ENCODE results near the gene KPNA4. TPM values are rescaled to one million over a fixed set of nuclear protein-coding genes. Genes with fewer than 3 reads are reported as not detected.

Gene KPNA4
- total and polyA plus RNA-seq, 2 of the 4 experiments (the other 2 are of a cell fraction) = 12.9 to 46.1 TPM

- no peaks in the 10 kb centered on the region for H3K9me3 ChIP-seq (ENCODE audit: control insufficient read depth, insufficient read depth, low read length)
Measured at GRCh38 chr3:160612386-160613075, 47.2 kb upstream of the KPNA4 start.

More at GRCh38 chr3:160612386-160613075, 47.2 kb upstream of the KPNA4 start:
- Histone ChIP-seq H3K27me3 (ENCODE audit: control insufficient read depth, insufficient read depth, low read length) (peaks cover 6% of the 10 kb centered on the region; the same call in 1 of the 2 replicates), H4K5ac (ENCODE audit: low read depth, low read length) (no peak overlapping the region), H2BK15ac (ENCODE audit: low read depth, low read length) (no peak overlapping the region), H4K20me1 (ENCODE audit: insufficient read depth, low read length) (no peaks in the 10 kb centered on the region), H3K27ac (ENCODE audit: insufficient read depth, low read length) (no peak overlapping the region), H3K9me1 (ENCODE audit: insufficient read depth, low read length) (no peaks in the 10 kb centered on the region), H3K56ac (ENCODE audit: extremely low read depth, insufficient read depth, low read length) (no peak overlapping the region), H3K4ac (ENCODE audit: low read depth, low read length) (no peak overlapping the region), H2AFZ (replicated peaks; ENCODE audit: low read length, poor library complexity) (no peak overlapping the region), H2AK5ac (ENCODE audit: low read depth, low read length) (no peak overlapping the region), H3K9ac (ENCODE audit: low read depth, low read length) (no peak overlapping the region), H3K23ac (ENCODE audit: low read depth, low read length) (no peak overlapping the region), H2BK20ac (ENCODE audit: low read depth, low read length) (no peak overlapping the region), H2BK5ac (ENCODE audit: low read depth, low read length, poor library complexity, severe bottlenecking) (no peak overlapping the region), H2AK9ac (replicated peaks; ENCODE audit: low read depth, low read length, poor library complexity) (no peak overlapping the region), H3K4me1 (ENCODE audit: control insufficient read depth, insufficient read depth, low read length) (peaks cover 3% of the 10 kb centered on the region), H3K79me1 (ENCODE audit: low read depth in 1 of 2, low read length in 2 of 2) (no peaks in the 10 kb centered on the region), H3K4me2 (ENCODE audit: low read depth, low read length) (no peak overlapping the region), H3K4me3 (ENCODE audit: insufficient read depth, low read depth, low read length) (no peak overlapping the region), H4K8ac (ENCODE audit: low read depth in 2 of 2, low read length in 2 of 2) (no peak overlapping the region), H3K36me3 (ENCODE audit: control insufficient read depth, insufficient read depth, low read length) (no peaks in the 10 kb centered on the region), H4K91ac (ENCODE audit: insufficient read depth, low read depth, low read length) (no peak overlapping the region), H3K18ac (ENCODE audit: low read depth, low read length) (no peak overlapping the region), H2BK120ac (ENCODE audit: low read depth, low read length) (no peak overlapping the region), H3K14ac (replicated peaks; ENCODE audit: low read depth, low read length) (no peak overlapping the region)
- dilution Hi-C loops (cut with HindIII; ENCODE audit: low sequenced_read_pairs, unreplicated experiment) = no loop called here
- ATAC-seq (ENCODE audit: low read depth) (no peak), DNase-seq (no peak)
- in situ Hi-C loops (cut with MboI; ENCODE audit: low sequenced_read_pairs) = no loop called here
- no peak for TF ChIP-seq RCOR1 (IDR thresholded peaks at IDR 0.05; ENCODE audit: insufficient replicate concordance, low read length)
- no peak for TF ChIP-seq BHLHE40 (IDR thresholded peaks at IDR 0.05; ENCODE audit: low read depth, low read length)
- TF ChIP-seq MAFK (IDR thresholded peaks at IDR 0.05; ENCODE audit: low read depth, low read length) = no peak
- TF ChIP-seq CTCF (conservative IDR thresholded peaks at IDR 0.05; ENCODE audit: low read depth, low read length) = no peak
- no peak for TF ChIP-seq NFE2L2 (IDR thresholded peaks at IDR 0.05; ENCODE audit: low read depth, low read length)
- no peak for TF ChIP-seq SMC3 (IDR thresholded peaks at IDR 0.05; ENCODE audit: low read depth, low read length)
- TF ChIP-seq MXI1 (IDR thresholded peaks at IDR 0.05; ENCODE audit: borderline replicate concordance, low read depth, low read length) = no peak
- TF ChIP-seq MAZ (IDR thresholded peaks at IDR 0.05; ENCODE audit: borderline replicate concordance, low read depth, low read length) = no peak
- no peak for TF ChIP-seq RAD21 (IDR thresholded peaks at IDR 0.05; ENCODE audit: low read length)
- no peak for TF ChIP-seq USF2 (IDR thresholded peaks at IDR 0.05; ENCODE audit: low read depth, low read length)
- TF ChIP-seq CEBPB (IDR thresholded peaks at IDR 0.05; ENCODE audit: low read depth, low read length) = no peak
- TF ChIP-seq FOS (IDR thresholded peaks at IDR 0.05; ENCODE audit: low read depth, low read length) = no peak
- no peak for TF ChIP-seq RFX5 (IDR thresholded peaks at IDR 0.05; ENCODE audit: low read depth, low read length)
- TF ChIP-seq POLR2A (IDR thresholded peaks at IDR 0.05; ENCODE audit: low read depth, low read length) = no peak
- no peak for TF ChIP-seq ELK1 (IDR thresholded peaks at IDR 0.05; ENCODE audit: borderline replicate concordance, low read depth, low read length)
- no peak for TF ChIP-seq CHD1 (IDR thresholded peaks at IDR 0.05; ENCODE audit: low read depth, low read length)
- ChIA-PET POLR2A (ENCODE audit: unreplicated experiment) (no interaction called here), CTCF (no interaction called here)
- intact Hi-C loops (cut with micrococcal nuclease) = no loop called here
- no TSS peak for BruUV-seq (replicated peaks)
- WGBS, 2 experiments (ENCODE audit: extremely low coverage in 2 of 2, insufficient read length in 1 of 2) = no CpG with 5 or more reads among the region's 3 CpGs

Data from IMR-90 (cell line).